Measurements from ENCODE around the gene CIB4.

Gene CIB4

GRCh38 chr2:26581266-26581990 lies 59.7 kb downstream of the CIB4 start:
- no peaks in the 10 kb centered on the region for H3K27me3 ChIP-seq (ENCODE audit: control insufficient read depth, insufficient read depth, low read length)

GRCh38 chr2:26580751-26581150 lies 60.4 kb downstream of the CIB4 start:
- H3K4me1 ChIP-seq, result no peaks in the 10 kb centered on the region
- no peaks in the 10 kb centered on the region for H3K36me3 ChIP-seq (ENCODE audit: control insufficient read depth, insufficient read depth, low read length)
- H3K79me2 ChIP-seq, result no peaks in the 10 kb centered on the region
- no peak overlapping the region for H3K4me2 ChIP-seq (ENCODE audit: low read length)
- no peaks in the 10 kb centered on the region for H3K9me3 ChIP-seq (ENCODE audit: control insufficient read depth, low read length)
- no peak for TF ChIP-seq CTCF (IDR thresholded peaks at IDR 0.05)
- H3K9ac ChIP-seq, result no peak overlapping the region
- no peak overlapping the region for H3K4me3 ChIP-seq (ENCODE audit: low read depth, low read length)
- no peak overlapping the region for H2AFZ ChIP-seq
- H3K27ac ChIP-seq, result no peak overlapping the region
- no peaks in the 10 kb centered on the region for H3K27me3 ChIP-seq (ENCODE audit: control insufficient read depth, insufficient read depth, low read length)

More at GRCh38 chr2:26581266-26581990, 59.7 kb downstream of the CIB4 start:
- H3K4me1 ChIP-seq, result no peaks in the 10 kb centered on the region
- no peak for TF ChIP-seq CTCF (IDR thresholded peaks at IDR 0.05)
- H3K9ac ChIP-seq, result no peak overlapping the region
- H3K79me2 ChIP-seq, result no peaks in the 10 kb centered on the region
- H3K4me2 ChIP-seq (ENCODE audit: low read length), result no peak overlapping the region
- H2AFZ ChIP-seq, result no peak overlapping the region
- H3K27ac ChIP-seq, result no peak overlapping the region
- H3K9me3 ChIP-seq (ENCODE audit: control insufficient read depth, low read length), result no peaks in the 10 kb centered on the region
- H3K36me3 ChIP-seq (ENCODE audit: control insufficient read depth, insufficient read depth, low read length), result no peaks in the 10 kb centered on the region
- no peak overlapping the region for H3K4me3 ChIP-seq (ENCODE audit: low read depth, low read length)

- Histone ChIP-seq H3K4me2 (ENCODE audit: low read length) (no peak overlapping the region), H3K4me1 (no peaks in the 10 kb centered on the region), H3K36me3 (ENCODE audit: control insufficient read depth, insufficient read depth, low read length) (no peaks in the 10 kb centered on the region), H2AFZ (no peak overlapping the region), H3K27ac (no peak overlapping the region), H3K27me3 (ENCODE audit: control insufficient read depth, insufficient read depth, low read length) (no peaks in the 10 kb centered on the region), H3K9ac (no peak overlapping the region), H3K4me3 (ENCODE audit: low read depth, low read length) (no peak overlapping the region), H3K9me3 (ENCODE audit: control insufficient read depth, low read length) (no peaks in the 10 kb centered on the region), H3K79me2 (no peaks in the 10 kb centered on the region)
- no peak for TF ChIP-seq CTCF (IDR thresholded peaks at IDR 0.05)
These were observed 61.0 kb downstream of the CIB4 start for GRCh38 chr2:26580151-26580550.

- H3K4me3 ChIP-seq (ENCODE audit: low read depth, low read length), result no peak overlapping the region
- no peak for TF ChIP-seq CTCF (IDR thresholded peaks at IDR 0.05)
- no peak overlapping the region for H3K4me2 ChIP-seq (ENCODE audit: low read length)
These were observed 61.5 kb downstream of the CIB4 start for GRCh38 chr2:26579723-26580040.

More at GRCh38 chr2:26579723-26580040, 61.5 kb downstream of the CIB4 start:
- Histone ChIP-seq H3K79me2 (no peaks in the 10 kb centered on the region), H3K9ac (no peak overlapping the region), H3K9me3 (ENCODE audit: control insufficient read depth, low read length) (no peaks in the 10 kb centered on the region), H3K36me3 (ENCODE audit: control insufficient read depth, insufficient read depth, low read length) (no peaks in the 10 kb centered on the region), H3K27me3 (ENCODE audit: control insufficient read depth, insufficient read depth, low read length) (no peaks in the 10 kb centered on the region), H3K4me1 (no peaks in the 10 kb centered on the region), H2AFZ (no peak overlapping the region), H3K27ac (no peak overlapping the region)

Measured in parathyroid adenoma (tissue), 2 donors.